RWPE2 (cell line): ENCODE results near the gene NCAN.

ENCODE experiments used
- ATAC-seq: fragments of 200-7000 bp; cut with Tn5 transposase; 3 replicates; pipeline ENCODE4 v1.9.1; 2021; ENCODE audit warnings: low read depth
- DNase-seq: peaks from one replicate; pipeline ENCODE4 v3.0.0-alpha.2; 2020; ENCODE audit warnings: low spot score
- H3K27ac ChIP-seq: fragments of 450-650 bp; 2 replicates; pipeline ENCODE4 v1.5.1; 2017; ENCODE audit warnings: mild to moderate bottlenecking; ENCODE audit not compliant: poor library complexity, severe bottlenecking
- H3K27me3 ChIP-seq: fragments of 250-450 bp; sonication (Bioruptor Pico); 2 replicates; pipeline ENCODE4 v1.5.1; 2021; ENCODE audit warnings: mild to moderate bottlenecking, moderate library complexity; ENCODE audit not compliant: insufficient read depth, poor library complexity, severe bottlenecking
- H3K36me3 ChIP-seq: fragments of 250-450 bp; sonication (Bioruptor Pico); 2 replicates; pipeline ENCODE4 v1.5.1; 2020; ENCODE audit warnings: low read depth, mild to moderate bottlenecking, moderate library complexity
- H3K4me1 ChIP-seq: fragments of 250-450 bp; sonication (Bioruptor Pico); 2 replicates; pipeline ENCODE4 v1.5.1; 2021; ENCODE audit warnings: mild to moderate bottlenecking, moderate library complexity; ENCODE audit not compliant: insufficient read depth, poor library complexity, severe bottlenecking
- H3K4me3 ChIP-seq: fragments of 250-450 bp; sonication (Bioruptor Pico); 2 replicates; pipeline ENCODE4 v1.5.1; 2021; ENCODE audit warnings: mild to moderate bottlenecking, moderate library complexity; ENCODE audit not compliant: severe bottlenecking
- H3K9me3 ChIP-seq: fragments of 250-450 bp; sonication (Bioruptor Pico); 2 replicates; pipeline ENCODE4 v1.5.1; 2021; ENCODE audit warnings: mild to moderate bottlenecking, moderate library complexity; ENCODE audit not compliant: severe bottlenecking
- TF ChIP-seq, protein P1 (sequence below): fragments of 450-650 bp; IDR thresholded peaks from one replicate; pipeline ENCODE4 v1.5.1; 2017; ENCODE audit warnings: mild to moderate bottlenecking, moderate library complexity; ENCODE audit not compliant: poor library complexity, severe bottlenecking

Gene NCAN

DNA sequence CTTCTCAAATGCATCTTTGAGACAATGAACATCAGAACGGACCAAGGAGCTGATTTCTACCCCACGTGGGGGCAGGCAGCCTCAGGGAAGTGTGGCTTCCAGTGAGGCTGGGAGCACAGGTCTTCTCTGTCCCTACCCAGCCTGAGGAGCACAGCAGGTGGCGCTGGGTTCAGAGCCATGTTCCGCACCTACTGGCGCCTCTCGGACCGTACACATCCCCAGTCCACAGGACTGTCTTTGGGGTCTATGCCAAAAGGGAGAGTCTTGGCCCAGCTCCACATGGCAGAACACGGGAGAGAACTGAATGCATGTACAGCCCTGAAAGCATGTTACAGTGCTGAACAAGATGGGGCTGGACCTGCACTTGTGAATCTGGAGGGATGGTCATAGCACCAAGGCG lies 86.0 kb downstream of the NCAN start:
- no peaks in the 10 kb centered on the region for H3K27me3 ChIP-seq
- no peaks in the 10 kb centered on the region for H3K4me1 ChIP-seq
- peaks cover 22% of the 10 kb centered on the region for H3K36me3 ChIP-seq
- no peak overlapping the region for H3K4me3 ChIP-seq
- no peak overlapping the region for H3K27ac ChIP-seq
- TF ChIP-seq, protein P1, sequence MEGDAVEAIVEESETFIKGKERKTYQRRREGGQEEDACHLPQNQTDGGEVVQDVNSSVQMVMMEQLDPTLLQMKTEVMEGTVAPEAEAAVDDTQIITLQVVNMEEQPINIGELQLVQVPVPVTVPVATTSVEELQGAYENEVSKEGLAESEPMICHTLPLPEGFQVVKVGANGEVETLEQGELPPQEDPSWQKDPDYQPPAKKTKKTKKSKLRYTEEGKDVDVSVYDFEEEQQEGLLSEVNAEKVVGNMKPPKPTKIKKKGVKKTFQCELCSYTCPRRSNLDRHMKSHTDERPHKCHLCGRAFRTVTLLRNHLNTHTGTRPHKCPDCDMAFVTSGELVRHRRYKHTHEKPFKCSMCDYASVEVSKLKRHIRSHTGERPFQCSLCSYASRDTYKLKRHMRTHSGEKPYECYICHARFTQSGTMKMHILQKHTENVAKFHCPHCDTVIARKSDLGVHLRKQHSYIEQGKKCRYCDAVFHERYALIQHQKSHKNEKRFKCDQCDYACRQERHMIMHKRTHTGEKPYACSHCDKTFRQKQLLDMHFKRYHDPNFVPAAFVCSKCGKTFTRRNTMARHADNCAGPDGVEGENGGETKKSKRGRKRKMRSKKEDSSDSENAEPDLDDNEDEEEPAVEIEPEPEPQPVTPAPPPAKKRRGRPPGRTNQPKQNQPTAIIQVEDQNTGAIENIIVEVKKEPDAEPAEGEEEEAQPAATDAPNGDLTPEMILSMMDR: no peak
- DNase-seq (no peak), ATAC-seq (no peak; the same call in 2 of the 3 replicates)
- H3K9me3 ChIP-seq: no peaks in the 10 kb centered on the region

DNA sequence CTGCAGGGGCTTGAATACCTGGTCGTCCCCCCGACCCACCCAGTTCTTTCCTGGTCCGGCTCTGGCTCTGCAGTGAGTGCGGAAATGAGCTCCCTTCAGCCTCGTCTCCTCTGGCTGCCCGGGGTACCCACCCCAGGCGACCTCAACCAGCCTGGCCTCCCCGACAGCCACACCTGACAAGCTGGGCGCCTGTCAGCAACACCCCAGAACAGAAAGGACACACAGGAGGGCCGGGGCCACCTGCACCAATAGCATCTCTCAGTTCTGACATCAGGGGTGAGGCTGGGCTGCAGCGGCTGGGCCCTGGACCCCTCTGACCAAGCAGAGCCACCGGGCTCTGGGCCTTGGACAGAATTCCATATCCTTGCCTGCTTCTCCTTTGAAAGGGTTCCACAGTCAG lies 88.9 kb downstream of the NCAN start:
- Histone ChIP-seq H3K27me3 (no peaks in the 10 kb centered on the region), H3K36me3 (peaks cover 28% of the 10 kb centered on the region)
- ATAC-seq: no peak

More for the DNA sequence above, 88.9 kb downstream of the NCAN start:
- Histone ChIP-seq H3K9me3 (no peaks in the 10 kb centered on the region), H3K4me3 (no peak overlapping the region), H3K27ac (no peak overlapping the region), H3K4me1 (no peaks in the 10 kb centered on the region)
- TF ChIP-seq, protein P1: no peak
- DNase-seq: no peak
